Measurements from ENCODE around the gene ENOX1. TPM values are rescaled to one million over a fixed set of nuclear protein-coding genes. Genes with fewer than 3 reads are reported as not detected.

ENOX1 gene
- total RNA-seq, 1 donor from 2014 or later, result 1.7 TPM

DNA sequence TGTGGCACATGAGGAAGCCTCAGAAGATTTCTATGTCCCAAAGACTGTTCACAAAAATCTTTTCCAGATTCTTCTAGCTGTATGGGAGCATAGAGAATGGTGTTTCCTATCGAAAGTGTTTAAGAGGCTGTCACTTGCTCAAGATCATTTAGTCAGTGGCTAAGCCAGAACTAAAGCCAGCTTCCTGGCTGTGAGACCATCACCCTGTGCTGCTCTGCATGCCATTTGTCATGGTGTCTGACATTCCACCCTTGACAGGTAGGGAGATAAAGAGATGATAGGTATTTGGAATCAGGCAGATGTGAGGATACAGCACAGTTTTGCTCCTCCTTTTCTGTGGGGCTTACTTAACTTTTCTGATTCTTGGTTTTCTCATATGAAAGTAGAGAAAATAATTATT, 586.0 kb downstream of the ENOX1 start:
- Mint-ChIP-seq H3K4me3 (ENCODE audit: unreplicated experiment) (no peak overlapping the region), H3K27me3 (ENCODE audit: unreplicated experiment) (no peaks in the 10 kb centered on the region), H3K27ac (ENCODE audit: unreplicated experiment) (no peak overlapping the region), H3K9me3 (ENCODE audit: unreplicated experiment) (no peaks in the 10 kb centered on the region), H3K36me3 (ENCODE audit: low read depth, unreplicated experiment) (peaks cover 3% of the 10 kb centered on the region), H3K4me1 (ENCODE audit: unreplicated experiment) (no peaks in the 10 kb centered on the region)
- DNase-seq (ENCODE audit: low spot score), result no peak
- TF ChIP-seq, protein P1, sequence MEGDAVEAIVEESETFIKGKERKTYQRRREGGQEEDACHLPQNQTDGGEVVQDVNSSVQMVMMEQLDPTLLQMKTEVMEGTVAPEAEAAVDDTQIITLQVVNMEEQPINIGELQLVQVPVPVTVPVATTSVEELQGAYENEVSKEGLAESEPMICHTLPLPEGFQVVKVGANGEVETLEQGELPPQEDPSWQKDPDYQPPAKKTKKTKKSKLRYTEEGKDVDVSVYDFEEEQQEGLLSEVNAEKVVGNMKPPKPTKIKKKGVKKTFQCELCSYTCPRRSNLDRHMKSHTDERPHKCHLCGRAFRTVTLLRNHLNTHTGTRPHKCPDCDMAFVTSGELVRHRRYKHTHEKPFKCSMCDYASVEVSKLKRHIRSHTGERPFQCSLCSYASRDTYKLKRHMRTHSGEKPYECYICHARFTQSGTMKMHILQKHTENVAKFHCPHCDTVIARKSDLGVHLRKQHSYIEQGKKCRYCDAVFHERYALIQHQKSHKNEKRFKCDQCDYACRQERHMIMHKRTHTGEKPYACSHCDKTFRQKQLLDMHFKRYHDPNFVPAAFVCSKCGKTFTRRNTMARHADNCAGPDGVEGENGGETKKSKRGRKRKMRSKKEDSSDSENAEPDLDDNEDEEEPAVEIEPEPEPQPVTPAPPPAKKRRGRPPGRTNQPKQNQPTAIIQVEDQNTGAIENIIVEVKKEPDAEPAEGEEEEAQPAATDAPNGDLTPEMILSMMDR (IDR thresholded peaks at IDR 0.05; ENCODE audit: unreplicated experiment), result no peak

DNA sequence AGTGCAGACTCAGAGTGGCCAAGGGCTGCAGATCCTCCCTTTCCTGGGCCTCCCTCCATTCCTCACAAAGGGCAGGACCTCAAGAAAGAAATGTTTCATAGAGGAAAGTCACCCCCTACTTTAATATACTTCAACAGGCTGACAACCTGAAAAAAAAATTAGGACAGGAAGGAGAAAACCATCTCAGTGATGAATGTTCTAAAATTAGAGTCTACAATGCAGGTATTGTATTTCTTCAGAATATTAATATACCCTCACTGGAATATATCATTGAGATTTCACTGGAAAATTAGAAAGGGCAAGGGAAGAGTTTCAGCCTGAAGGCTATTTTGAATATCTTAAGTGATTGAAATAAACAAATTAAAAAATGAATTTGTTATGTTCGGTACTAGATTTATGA, 586.5 kb downstream of the ENOX1 start:
- Mint-ChIP-seq H3K4me3 (ENCODE audit: unreplicated experiment) (no peak overlapping the region), H3K9me3 (ENCODE audit: unreplicated experiment) (no peaks in the 10 kb centered on the region), H3K4me1 (ENCODE audit: unreplicated experiment) (no peaks in the 10 kb centered on the region), H3K27me3 (ENCODE audit: unreplicated experiment) (no peaks in the 10 kb centered on the region), H3K36me3 (ENCODE audit: low read depth, unreplicated experiment) (peaks cover 3% of the 10 kb centered on the region), H3K27ac (ENCODE audit: unreplicated experiment) (no peak overlapping the region)
- DNase-seq (ENCODE audit: low spot score), result no peak
- TF ChIP-seq, protein P1 (IDR thresholded peaks at IDR 0.05; ENCODE audit: unreplicated experiment), result no peak

- TF ChIP-seq, protein P1 (IDR thresholded peaks at IDR 0.05; ENCODE audit: unreplicated experiment), result no peak
- Mint-ChIP-seq H3K4me3 (ENCODE audit: unreplicated experiment) (no peak overlapping the region), H3K36me3 (ENCODE audit: low read depth, unreplicated experiment) (peaks cover 3% of the 10 kb centered on the region), H3K27me3 (ENCODE audit: unreplicated experiment) (no peaks in the 10 kb centered on the region), H3K4me1 (ENCODE audit: unreplicated experiment) (no peaks in the 10 kb centered on the region), H3K9me3 (ENCODE audit: unreplicated experiment) (no peaks in the 10 kb centered on the region), H3K27ac (ENCODE audit: unreplicated experiment) (no peak overlapping the region)
- no peak for DNase-seq (ENCODE audit: low spot score)
These were observed 589.9 kb downstream of the ENOX1 start for GRCh38 chr13:43196750-43197370.

GRCh38 chr13:43196086-43196621, 590.6 kb downstream of the ENOX1 start:
- no peak overlapping the region for H3K27ac Mint-ChIP-seq (ENCODE audit: unreplicated experiment)
- no peaks in the 10 kb centered on the region for H3K27me3 Mint-ChIP-seq (ENCODE audit: unreplicated experiment)
- no peaks in the 10 kb centered on the region for H3K9me3 Mint-ChIP-seq (ENCODE audit: unreplicated experiment)
- no peak for DNase-seq (ENCODE audit: low spot score)
- no peak overlapping the region for H3K4me3 Mint-ChIP-seq (ENCODE audit: unreplicated experiment)
- H3K36me3 Mint-ChIP-seq (ENCODE audit: low read depth, unreplicated experiment), result no peaks in the 10 kb centered on the region
- TF ChIP-seq, protein P1 (IDR thresholded peaks at IDR 0.05; ENCODE audit: unreplicated experiment), result no peak
- no peaks in the 10 kb centered on the region for H3K4me1 Mint-ChIP-seq (ENCODE audit: unreplicated experiment)

DNA sequence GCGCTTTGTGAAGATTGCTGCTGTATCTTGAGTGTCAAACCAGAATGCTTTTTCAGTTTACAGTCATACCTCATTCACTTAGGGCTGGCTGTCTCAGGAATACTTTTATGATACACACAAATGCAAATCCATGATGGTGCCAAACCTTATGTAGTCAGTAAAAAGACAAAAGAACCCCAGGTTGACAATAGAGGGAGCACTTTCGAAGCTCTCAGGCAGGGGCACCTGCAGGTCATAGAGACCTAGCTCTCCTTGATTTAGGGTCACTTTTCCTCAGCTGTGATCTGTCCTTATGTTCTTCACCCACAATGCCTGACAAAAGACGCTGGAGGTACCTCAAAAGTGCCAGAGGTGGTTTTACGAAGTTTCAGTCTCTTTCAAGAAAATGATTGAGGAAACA, 591.2 kb downstream of the ENOX1 start:
- H3K4me3 Mint-ChIP-seq (ENCODE audit: unreplicated experiment), result no peak overlapping the region
- no peaks in the 10 kb centered on the region for H3K9me3 Mint-ChIP-seq (ENCODE audit: unreplicated experiment)
- H3K27me3 Mint-ChIP-seq (ENCODE audit: unreplicated experiment), result no peaks in the 10 kb centered on the region
- TF ChIP-seq, protein P1 (IDR thresholded peaks at IDR 0.05; ENCODE audit: unreplicated experiment), result no peak
- no peak for DNase-seq (ENCODE audit: low spot score)
- no peaks in the 10 kb centered on the region for H3K4me1 Mint-ChIP-seq (ENCODE audit: unreplicated experiment)
- H3K36me3 Mint-ChIP-seq (ENCODE audit: low read depth, unreplicated experiment), result no peaks in the 10 kb centered on the region
- H3K27ac Mint-ChIP-seq (ENCODE audit: unreplicated experiment), result no peak overlapping the region
